Measurements from ENCODE around the gene TGFB1I1.
"Not testable (repeated sequence)": the region's sequence is repeated elsewhere in the genome, so short reads cannot be mapped to it uniquely, and the experiment has no call there.

Gene TGFB1I1

DNA sequence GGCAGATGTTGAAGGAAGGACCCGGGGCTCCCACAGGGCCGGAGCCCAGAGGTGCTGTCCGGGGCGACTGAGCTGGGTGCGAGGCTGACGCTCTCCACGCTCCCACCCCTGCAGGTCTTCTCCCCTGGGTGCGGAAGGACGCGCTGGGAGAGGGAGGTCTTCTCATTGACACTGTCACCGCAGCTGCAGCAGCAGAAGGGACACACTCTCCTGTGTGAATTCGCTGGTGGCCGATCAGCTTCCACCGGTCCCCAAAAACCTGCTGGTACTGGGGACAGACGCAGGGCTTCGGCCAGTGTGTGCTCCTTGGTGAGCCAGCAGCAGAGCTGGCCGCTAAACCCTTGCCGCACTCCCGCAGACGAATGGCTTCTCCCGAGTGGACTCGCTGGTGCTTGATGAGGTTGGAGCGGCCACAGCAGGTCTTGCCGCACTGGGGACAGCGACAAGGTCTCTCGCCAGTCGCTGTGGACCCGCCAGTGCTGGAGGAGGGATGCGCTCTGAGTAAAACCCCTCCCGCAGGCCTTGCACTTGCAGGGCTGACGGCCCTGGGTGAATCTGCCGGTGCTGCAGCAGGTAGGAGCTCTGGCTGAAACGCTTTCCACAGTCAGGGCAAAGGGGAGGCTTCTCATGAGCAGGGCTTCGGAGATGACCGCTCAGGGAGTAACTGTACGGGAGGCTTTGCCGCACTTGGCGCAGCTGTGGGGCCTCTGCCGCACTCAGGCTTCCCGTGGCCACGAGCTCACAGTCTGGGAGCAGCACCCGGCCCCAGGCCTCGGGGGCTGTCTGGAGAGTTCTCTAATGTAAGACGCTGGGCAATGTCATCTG, 35.5 kb upstream of the TGFB1I1 start:
- Histone ChIP-seq H3K9me3 (ENCODE audit: control insufficient read depth, low read depth, low read length) (no peaks in the 10 kb centered on the region), H3K9ac (ENCODE audit: low read length) (no peak overlapping the region), H3K27ac (ENCODE audit: low read length) (no peak overlapping the region), H3K27me3 (ENCODE audit: control insufficient read depth, insufficient read depth, low read length) (no peaks in the 10 kb centered on the region), H3K36me3 (ENCODE audit: control insufficient read depth, low read depth, low read length) (no peaks in the 10 kb centered on the region), H3K4me3 (ENCODE audit: low read length) (no peak overlapping the region), H3K4me1 (ENCODE audit: control insufficient read depth, low read depth, low read length) (no peaks in the 10 kb centered on the region)

DNA sequence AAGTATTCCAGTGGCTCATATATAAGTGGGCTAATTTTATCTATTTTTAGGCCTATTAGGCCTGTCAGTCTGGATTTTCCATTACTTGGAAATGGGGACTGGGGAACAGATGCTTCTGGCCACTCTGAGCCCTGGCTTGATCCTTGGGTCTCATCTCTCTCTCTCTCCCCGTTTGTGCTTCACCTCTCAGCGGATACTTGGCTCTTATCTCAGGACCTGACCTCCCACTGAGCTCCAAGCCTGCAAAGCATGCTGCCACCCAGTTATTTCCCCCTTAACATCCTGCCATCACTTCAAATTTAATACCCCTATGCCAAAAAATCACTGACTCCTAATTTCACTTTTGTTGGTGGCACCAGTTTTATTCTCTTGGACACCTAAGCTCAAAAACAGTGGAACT, 33.5 kb upstream of the TGFB1I1 start:
- H3K9me3 ChIP-seq (ENCODE audit: control insufficient read depth, low read depth, low read length), result no peaks in the 10 kb centered on the region
- H3K36me3 ChIP-seq (ENCODE audit: control insufficient read depth, low read depth, low read length), result no peaks in the 10 kb centered on the region

DNA sequence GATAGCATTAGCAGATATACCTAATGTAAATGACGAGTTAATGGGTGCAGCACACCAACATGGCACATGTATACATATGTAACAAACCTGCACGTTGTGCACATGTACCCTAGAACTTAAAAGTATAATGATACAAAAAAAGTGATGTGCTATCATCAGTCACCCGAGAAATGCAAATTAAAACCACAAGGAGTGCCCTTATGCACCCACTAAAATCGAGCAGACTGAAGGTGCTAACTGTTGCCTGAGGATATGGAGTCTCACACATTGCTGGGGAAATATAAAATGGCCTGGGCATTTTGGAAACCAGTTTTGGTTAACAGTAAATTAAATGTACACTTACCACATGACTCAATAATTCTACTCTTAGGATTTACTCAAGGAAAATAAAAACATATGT, 32.9 kb upstream of the TGFB1I1 start:
- not testable (repeated sequence) for H3K9me3 ChIP-seq (ENCODE audit: control insufficient read depth, low read depth, low read length); H3K27ac ChIP-seq (ENCODE audit: low read length); H3K27me3 ChIP-seq (ENCODE audit: control insufficient read depth, insufficient read depth, low read length); H3K9ac ChIP-seq (ENCODE audit: low read length); H3K36me3 ChIP-seq (ENCODE audit: control insufficient read depth, low read depth, low read length); H3K4me1 ChIP-seq (ENCODE audit: control insufficient read depth, low read depth, low read length); H3K4me3 ChIP-seq (ENCODE audit: low read length)

More for the DNA sequence above, 33.5 kb upstream of the TGFB1I1 start:
- no peaks in the 10 kb centered on the region for H3K27me3 ChIP-seq (ENCODE audit: control insufficient read depth, insufficient read depth, low read length)
- H3K9ac ChIP-seq (ENCODE audit: low read length), result no peak overlapping the region
- H3K4me3 ChIP-seq (ENCODE audit: low read length), result no peak overlapping the region
- H3K4me1 ChIP-seq (ENCODE audit: control insufficient read depth, low read depth, low read length), result no peaks in the 10 kb centered on the region
- no peak overlapping the region for H3K27ac ChIP-seq (ENCODE audit: low read length)

DNA sequence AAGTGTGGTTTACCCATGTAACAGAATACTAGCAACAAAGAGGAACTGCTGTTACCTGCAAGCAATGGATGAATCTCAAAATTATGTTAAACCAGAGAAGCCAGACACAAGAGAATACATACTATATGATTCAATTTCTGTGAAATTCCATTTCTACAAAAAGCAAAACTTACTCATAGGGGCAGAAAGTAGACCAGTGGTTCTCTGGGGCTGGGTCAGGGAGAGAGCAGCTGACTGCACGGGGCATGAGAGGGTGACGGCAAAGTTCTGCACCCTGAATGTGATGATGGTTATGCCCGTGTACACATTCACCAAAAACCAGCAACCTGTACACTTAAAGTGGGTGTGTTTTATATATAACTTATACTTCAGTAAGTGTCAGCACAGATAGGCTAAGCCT, 32.4 kb upstream of the TGFB1I1 start:
- H3K27ac ChIP-seq (ENCODE audit: low read length), result no peak overlapping the region
- no peaks in the 10 kb centered on the region for H3K27me3 ChIP-seq (ENCODE audit: control insufficient read depth, insufficient read depth, low read length)
- H3K4me1 ChIP-seq (ENCODE audit: control insufficient read depth, low read depth, low read length), result no peaks in the 10 kb centered on the region
- H3K36me3 ChIP-seq (ENCODE audit: control insufficient read depth, low read depth, low read length), result no peaks in the 10 kb centered on the region
- H3K4me3 ChIP-seq (ENCODE audit: low read length), result no peak overlapping the region
- no peaks in the 10 kb centered on the region for H3K9me3 ChIP-seq (ENCODE audit: control insufficient read depth, low read depth, low read length)
- H3K9ac ChIP-seq (ENCODE audit: low read length), result no peak overlapping the region

DNA sequence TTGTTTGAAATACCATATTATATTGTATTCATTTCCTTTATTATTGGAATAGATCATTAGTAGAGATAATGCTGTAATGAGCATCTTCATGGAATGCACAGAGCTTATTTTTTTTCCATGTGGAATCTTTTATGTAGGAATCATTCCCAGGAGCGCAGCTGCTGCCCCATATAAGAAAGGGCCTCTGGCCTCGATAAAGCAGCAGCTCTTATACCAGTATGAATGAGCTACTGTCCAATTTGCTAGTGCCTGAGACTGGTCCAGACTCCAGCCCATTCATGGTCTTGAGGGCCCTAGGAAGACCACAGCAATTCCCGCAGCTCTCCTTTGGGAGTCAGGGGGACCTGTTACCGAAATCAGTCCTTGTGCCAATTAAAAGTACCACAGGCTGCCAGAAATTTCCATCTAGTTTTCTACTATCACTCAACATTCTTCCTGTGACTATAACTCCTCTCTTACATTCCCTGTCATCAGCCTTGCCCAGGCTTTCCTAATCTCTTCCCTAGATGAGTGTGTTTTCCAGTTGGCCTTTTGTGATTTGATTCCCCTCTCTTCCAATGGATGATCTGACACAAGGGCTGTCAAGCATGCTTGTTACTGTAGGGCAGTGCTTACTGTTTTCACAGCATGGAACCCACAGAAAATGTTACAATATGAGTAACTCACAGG, 31.3 kb upstream of the TGFB1I1 start:
- Histone ChIP-seq H3K27me3 (ENCODE audit: control insufficient read depth, insufficient read depth, low read length) (no peaks in the 10 kb centered on the region), H3K9ac (ENCODE audit: low read length) (no peak overlapping the region), H3K9me3 (ENCODE audit: control insufficient read depth, low read depth, low read length) (no peaks in the 10 kb centered on the region), H3K36me3 (ENCODE audit: control insufficient read depth, low read depth, low read length) (no peaks in the 10 kb centered on the region), H3K4me3 (ENCODE audit: low read length) (no peak overlapping the region), H3K27ac (ENCODE audit: low read length) (no peak overlapping the region), H3K4me1 (ENCODE audit: control insufficient read depth, low read depth, low read length) (no peaks in the 10 kb centered on the region)

DNA sequence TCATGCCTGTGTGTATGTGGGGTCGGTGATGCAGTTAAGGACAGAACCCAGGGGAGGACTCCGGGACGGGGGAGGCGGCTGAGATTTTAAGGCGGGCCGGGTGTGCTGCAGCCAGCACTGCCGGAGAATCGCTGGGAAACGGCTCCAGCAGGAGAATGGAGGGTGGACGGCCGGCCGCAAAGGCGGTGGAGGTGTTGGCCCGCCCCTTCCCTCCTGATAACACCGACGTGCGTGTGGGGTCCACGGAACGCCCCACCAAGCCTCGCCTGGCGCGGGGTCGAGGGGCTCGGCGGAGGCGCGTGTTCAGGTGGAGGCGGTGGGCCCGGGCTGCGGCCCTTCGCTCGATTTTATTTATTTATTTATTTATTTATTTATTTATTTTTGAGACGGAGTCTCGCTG, 30.0 kb upstream of the TGFB1I1 start:
- no peak overlapping the region for H3K9ac ChIP-seq (ENCODE audit: low read length)
- no peaks in the 10 kb centered on the region for H3K9me3 ChIP-seq (ENCODE audit: control insufficient read depth, low read depth, low read length)
- no peaks in the 10 kb centered on the region for H3K27me3 ChIP-seq (ENCODE audit: control insufficient read depth, insufficient read depth, low read length)
- H3K36me3 ChIP-seq (ENCODE audit: control insufficient read depth, low read depth, low read length), result no peaks in the 10 kb centered on the region
- no peak overlapping the region for H3K4me3 ChIP-seq (ENCODE audit: low read length)
- H3K27ac ChIP-seq (ENCODE audit: low read length), result no peak overlapping the region
- no peaks in the 10 kb centered on the region for H3K4me1 ChIP-seq (ENCODE audit: control insufficient read depth, low read depth, low read length)

DNA sequence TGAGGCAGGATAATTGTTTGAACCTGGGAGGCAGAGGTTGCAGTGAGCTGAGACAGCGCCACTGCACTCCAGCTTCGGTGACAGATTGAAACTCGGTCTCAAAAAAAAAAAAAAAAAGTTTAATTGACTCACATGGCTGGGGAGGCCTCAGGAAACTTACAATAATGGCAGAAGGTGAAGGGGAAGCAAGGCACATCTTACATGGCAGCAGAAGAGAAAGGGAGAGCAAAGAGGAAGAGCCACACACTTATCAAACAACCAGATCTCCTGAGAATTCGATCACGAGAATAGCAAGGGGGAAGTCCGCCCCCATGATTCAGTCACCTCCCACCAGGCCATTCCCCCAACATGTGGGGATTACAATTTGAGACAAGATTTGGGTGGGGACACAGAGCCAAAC, 26.0 kb upstream of the TGFB1I1 start:
- not testable (repeated sequence) for H3K4me3 ChIP-seq (ENCODE audit: low read length); H3K9ac ChIP-seq (ENCODE audit: low read length); H3K27ac ChIP-seq (ENCODE audit: low read length); H3K36me3 ChIP-seq (ENCODE audit: control insufficient read depth, low read depth, low read length); H3K27me3 ChIP-seq (ENCODE audit: control insufficient read depth, insufficient read depth, low read length); H3K9me3 ChIP-seq (ENCODE audit: control insufficient read depth, low read depth, low read length); H3K4me1 ChIP-seq (ENCODE audit: control insufficient read depth, low read depth, low read length)

DNA sequence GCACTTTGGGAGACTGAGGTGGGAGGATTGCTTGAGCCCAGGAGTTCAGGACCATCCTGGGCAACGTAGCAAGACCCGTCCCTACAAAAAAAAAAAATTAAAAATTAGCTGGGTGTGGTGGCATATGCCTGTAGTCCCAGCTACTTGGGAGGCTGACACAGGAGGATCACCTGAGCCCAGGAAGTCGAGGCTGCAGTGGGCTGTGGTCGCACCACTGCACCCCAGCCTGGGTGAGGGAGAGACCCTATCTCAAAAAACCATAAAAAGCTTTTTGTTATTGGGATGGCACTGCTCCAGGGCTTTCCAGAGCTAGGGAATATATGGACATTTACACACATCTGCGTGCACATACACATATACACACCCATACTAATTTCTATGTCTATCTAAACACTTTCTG, 20.8 kb upstream of the TGFB1I1 start:
- Histone ChIP-seq H3K4me3 (ENCODE audit: low read length) (no peak overlapping the region), H3K9ac (ENCODE audit: low read length) (no peak overlapping the region), H3K27ac (ENCODE audit: low read length) (no peak overlapping the region), H3K4me1 (ENCODE audit: control insufficient read depth, low read depth, low read length) (peaks cover 20% of the 10 kb centered on the region), H3K9me3 (ENCODE audit: control insufficient read depth, low read depth, low read length) (no peaks in the 10 kb centered on the region), H3K36me3 (ENCODE audit: control insufficient read depth, low read depth, low read length) (no peaks in the 10 kb centered on the region), H3K27me3 (ENCODE audit: control insufficient read depth, insufficient read depth, low read length) (no peaks in the 10 kb centered on the region)

DNA sequence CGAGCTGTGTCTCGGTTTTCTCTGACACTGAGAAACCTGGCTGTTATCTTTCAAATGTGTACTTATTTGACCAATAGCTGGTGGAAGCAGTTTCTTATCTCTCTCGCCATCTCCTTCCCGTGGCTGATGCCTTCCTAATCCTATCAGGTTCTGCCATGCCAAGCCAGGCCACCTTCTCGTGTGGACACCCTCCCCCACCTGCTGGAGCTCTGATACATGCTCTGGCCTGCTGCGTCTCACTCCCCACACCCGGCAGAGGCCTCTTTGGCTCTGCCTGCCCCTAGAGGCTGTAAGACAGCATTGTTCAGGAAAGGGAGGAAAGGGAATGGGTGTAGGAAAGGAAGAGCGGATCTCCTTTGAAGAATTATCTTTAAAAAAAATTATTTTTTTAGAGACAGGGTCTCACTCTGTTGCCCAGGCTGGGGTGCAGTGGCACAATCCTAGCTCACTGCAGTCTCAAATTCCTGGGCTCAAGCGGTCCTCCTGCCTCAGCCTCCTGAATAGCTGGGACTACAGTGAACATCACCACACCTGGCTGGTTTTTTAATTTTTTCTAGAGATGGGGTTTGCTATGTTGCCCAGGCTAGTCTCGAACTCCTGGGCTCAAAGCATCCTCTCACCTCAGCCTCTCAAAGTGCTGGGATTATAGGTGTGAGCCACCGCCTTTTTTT, 20.1 kb upstream of the TGFB1I1 start:
- peaks cover 20% of the 10 kb centered on the region for H3K4me1 ChIP-seq (ENCODE audit: control insufficient read depth, low read depth, low read length)
- no peak overlapping the region for H3K9ac ChIP-seq (ENCODE audit: low read length)
- H3K27ac ChIP-seq (ENCODE audit: low read length), result no peak overlapping the region
- H3K27me3 ChIP-seq (ENCODE audit: control insufficient read depth, insufficient read depth, low read length), result no peaks in the 10 kb centered on the region
- no peaks in the 10 kb centered on the region for H3K36me3 ChIP-seq (ENCODE audit: control insufficient read depth, low read depth, low read length)
- H3K9me3 ChIP-seq (ENCODE audit: control insufficient read depth, low read depth, low read length), result no peaks in the 10 kb centered on the region
- H3K4me3 ChIP-seq (ENCODE audit: low read length), result no peak overlapping the region

DNA sequence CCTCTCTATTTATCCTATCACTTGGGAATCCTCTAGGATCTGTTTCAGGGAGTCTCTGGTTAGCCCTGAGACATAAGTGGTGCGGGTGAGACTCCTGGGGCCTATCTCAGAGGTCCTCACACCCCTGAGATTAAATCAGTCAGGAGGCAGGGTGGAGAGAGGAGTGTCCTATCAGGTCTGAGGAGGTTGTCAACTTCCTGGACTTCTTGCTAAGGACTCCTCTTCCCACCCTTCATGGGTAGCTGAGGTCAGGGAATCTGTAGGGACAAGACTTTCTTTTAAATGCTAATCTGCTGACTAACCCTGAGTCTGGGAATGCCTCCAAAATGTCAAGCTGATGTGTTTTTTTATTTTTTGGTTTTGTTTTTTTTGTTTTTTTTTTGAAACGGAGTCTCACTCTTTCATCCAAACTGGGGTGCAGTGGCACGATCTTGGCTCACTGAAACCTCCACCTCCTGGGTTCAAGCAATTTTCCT, 19.3 kb upstream of the TGFB1I1 start:
- Histone ChIP-seq H3K36me3 (ENCODE audit: control insufficient read depth, low read depth, low read length) (no peaks in the 10 kb centered on the region), H3K27ac (ENCODE audit: low read length) (no peak overlapping the region), H3K27me3 (ENCODE audit: control insufficient read depth, insufficient read depth, low read length) (no peaks in the 10 kb centered on the region), H3K4me3 (ENCODE audit: low read length) (no peak overlapping the region), H3K9ac (ENCODE audit: low read length) (no peak overlapping the region), H3K4me1 (ENCODE audit: control insufficient read depth, low read depth, low read length) (peaks cover 20% of the 10 kb centered on the region), H3K9me3 (ENCODE audit: control insufficient read depth, low read depth, low read length) (no peaks in the 10 kb centered on the region)

DNA sequence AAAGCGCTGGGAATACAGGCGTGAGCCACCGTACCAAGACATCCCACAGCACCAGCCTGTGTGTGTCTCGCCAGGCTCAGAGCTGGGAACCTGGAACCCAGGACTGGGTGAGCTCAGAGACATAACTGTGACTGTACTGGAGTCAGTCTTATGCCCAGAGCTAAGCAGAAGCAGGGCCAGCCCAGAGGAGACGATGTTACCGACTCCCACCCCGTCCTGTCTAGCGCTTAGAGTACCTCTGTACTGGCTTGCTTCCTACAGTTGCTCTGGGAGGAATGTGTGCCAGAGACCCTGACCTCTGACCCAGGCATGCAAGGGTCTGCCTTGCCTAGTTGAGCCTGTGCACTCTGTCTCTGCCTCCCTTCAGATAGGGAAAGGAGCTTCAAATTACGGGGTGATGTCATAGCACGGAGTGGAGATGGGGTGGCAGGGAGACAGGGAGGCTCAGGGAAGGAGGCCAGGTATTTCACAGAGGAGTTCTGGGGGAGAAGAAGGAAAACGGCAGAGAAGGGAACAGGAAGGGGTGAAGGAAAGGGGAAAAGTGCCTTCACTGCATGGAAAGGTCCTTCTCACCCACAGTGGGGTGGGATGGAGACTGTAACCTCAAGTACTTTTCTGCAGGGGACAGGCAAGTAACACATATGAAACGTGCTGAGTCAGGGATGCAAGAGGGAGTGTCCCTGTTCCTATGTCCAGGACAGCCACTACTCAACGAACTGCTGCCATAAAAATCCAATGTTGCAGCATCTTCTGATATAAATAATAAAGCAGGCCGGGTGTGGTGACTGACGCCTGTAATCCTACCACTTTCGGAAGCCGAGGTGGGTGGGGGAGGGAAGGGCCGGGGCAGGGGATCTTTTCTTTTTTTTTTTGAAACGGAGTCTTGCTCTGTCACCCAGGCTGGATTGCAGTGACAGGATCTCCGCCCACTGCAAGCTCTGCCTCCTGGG, 18.4 kb upstream of the TGFB1I1 start:
- no peak overlapping the region for H3K4me3 ChIP-seq (ENCODE audit: low read length)
- no peaks in the 10 kb centered on the region for H3K27me3 ChIP-seq (ENCODE audit: control insufficient read depth, insufficient read depth, low read length)
- no peaks in the 10 kb centered on the region for H3K9me3 ChIP-seq (ENCODE audit: control insufficient read depth, low read depth, low read length)
- H3K4me1 ChIP-seq (ENCODE audit: control insufficient read depth, low read depth, low read length), result peaks cover 20% of the 10 kb centered on the region
- H3K36me3 ChIP-seq (ENCODE audit: control insufficient read depth, low read depth, low read length), result no peaks in the 10 kb centered on the region
- H3K27ac ChIP-seq (ENCODE audit: low read length), result no peak overlapping the region
- H3K9ac ChIP-seq (ENCODE audit: low read length), result no peak overlapping the region

Measured in iPS-18a (cell line).